ENCODE measurements around the gene METTL14.

DNA sequence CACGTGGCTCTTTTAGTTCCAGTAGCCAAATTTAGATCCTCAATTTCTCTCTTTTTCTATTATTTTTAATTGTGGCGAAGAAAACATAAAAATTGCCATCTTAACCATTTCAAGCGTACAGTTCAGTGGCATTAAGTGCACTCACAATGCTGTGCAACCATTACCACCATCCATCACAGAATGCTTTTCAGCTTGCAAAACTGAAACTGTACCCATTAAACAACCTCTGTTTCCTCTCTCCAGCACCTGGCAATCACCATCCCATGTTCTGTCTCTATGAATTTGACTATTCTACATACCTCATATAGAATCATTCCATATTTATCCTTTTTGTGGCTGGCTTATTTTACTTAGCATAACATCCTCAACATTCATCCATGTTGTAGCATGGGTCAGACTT is 74.9 kb downstream of the METTL14 start:
- TF ChIP-seq, protein P1, sequence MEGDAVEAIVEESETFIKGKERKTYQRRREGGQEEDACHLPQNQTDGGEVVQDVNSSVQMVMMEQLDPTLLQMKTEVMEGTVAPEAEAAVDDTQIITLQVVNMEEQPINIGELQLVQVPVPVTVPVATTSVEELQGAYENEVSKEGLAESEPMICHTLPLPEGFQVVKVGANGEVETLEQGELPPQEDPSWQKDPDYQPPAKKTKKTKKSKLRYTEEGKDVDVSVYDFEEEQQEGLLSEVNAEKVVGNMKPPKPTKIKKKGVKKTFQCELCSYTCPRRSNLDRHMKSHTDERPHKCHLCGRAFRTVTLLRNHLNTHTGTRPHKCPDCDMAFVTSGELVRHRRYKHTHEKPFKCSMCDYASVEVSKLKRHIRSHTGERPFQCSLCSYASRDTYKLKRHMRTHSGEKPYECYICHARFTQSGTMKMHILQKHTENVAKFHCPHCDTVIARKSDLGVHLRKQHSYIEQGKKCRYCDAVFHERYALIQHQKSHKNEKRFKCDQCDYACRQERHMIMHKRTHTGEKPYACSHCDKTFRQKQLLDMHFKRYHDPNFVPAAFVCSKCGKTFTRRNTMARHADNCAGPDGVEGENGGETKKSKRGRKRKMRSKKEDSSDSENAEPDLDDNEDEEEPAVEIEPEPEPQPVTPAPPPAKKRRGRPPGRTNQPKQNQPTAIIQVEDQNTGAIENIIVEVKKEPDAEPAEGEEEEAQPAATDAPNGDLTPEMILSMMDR (IDR thresholded peaks at IDR 0.05) = no peak
- TF ChIP-seq POLR2A (IDR thresholded peaks at IDR 0.05) = no peak
- TF ChIP-seq POLR2AphosphoS5 (IDR thresholded peaks at IDR 0.05; ENCODE audit: insufficient read depth in 1 of 2, low read depth in 1 of 2) = no peak

All from vagina (tissue), 2 donors.